Hepatocyte (in vitro differentiated cells): ENCODE data around the gene DPYD.

Experiments
- CTCF ChIP-seq: fragments of 200-600 bp; sonication (generic); IDR thresholded peaks from 2 replicates; pipeline ENCODE4 v1.5.1; 2016; ENCODE audit warnings: antibody characterized with exemption, mild to moderate bottlenecking; ENCODE audit not compliant: poor library complexity
- EZH2 ChIP-seq: fragments of 200-600 bp; sonication (generic); IDR thresholded peaks from 2 replicates; pipeline ENCODE4 v1.6.1; 2016; ENCODE audit warnings: antibody characterized with exemption, mild to moderate bottlenecking, borderline replicate concordance

GRCh38 chr1:97844552-97845089, 76.2 kb downstream of the DPYD start:
- TF ChIP-seq CTCF: no peak
- TF ChIP-seq EZH2: no peak
